GM18870 (cell line): ENCODE data around the gene UNCX.
"Not testable (repeated sequence)": the region's sequence is repeated elsewhere in the genome, so short reads cannot be mapped to it uniquely, and the experiment has no call there.

Experiments
- ATAC-seq: cut with Tn5 transposase; IDR thresholded peaks from one replicate; pipeline ENCODE4 v1.9.1; 2021; ENCODE audit warnings: moderate library complexity; ENCODE audit not compliant: unreplicated experiment

The UNCX gene

DNA sequence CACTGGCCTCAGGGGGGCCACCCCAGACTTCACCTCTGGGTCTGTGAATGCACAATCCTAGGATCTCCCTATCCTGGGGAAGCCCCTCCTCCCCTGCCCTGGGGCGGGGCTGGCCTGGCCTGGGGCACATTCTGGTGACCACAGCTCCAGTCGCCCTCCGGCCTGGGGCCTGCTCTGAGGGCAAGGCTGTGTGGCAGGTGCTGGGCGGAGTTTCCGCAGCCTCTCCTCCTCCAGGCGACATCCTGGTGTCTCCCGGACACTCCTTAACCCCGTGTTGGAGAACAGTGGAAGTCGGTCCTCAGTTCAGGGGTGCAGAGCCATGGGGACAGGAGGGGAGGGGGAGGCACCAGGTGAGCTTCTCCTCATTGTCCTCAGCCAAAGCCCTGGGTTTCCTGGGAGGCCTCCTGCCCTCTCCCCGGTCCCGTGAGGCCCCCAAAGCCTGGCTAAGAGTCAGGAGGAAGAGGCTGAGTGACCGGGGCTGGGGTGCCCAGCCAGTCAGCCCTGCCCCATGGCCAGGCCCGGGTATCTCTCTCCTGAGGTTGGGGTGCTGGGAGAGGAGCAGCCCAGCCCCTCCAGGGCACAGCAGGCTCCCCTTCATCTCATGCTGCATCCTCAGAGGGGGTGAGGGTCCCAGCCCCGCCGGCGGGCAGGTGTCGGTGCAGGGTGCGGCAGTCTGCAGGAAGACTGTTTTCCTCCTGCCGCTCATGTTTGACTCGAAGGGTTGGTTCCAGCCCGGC lies 22.6 kb downstream of the UNCX start:
- no peak for ATAC-seq

GRCh38 chr7:1255817-1256340 lies 23.2 kb downstream of the UNCX start:
- no peak for ATAC-seq

DNA sequence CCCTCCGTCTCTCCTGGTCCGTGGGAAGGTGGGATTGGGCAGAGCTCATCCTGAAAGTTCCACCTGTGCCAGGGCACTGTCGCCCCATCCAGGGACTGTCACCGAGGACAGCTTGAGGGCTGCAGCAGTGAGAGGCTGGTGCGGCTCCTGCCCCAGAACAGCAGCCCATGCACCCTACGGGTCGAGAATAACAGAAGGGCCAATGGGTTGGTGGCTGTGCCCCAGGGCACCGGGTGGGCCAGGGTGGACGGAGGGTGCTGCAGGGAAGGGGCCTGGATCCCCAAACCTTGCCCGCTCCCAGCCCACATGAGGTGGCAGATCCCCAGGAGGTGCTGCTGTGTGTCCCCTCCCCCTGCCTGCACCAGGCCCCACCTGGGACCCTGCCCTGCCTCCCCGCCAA lies 23.9 kb downstream of the UNCX start:
- ATAC-seq, result no peak

DNA sequence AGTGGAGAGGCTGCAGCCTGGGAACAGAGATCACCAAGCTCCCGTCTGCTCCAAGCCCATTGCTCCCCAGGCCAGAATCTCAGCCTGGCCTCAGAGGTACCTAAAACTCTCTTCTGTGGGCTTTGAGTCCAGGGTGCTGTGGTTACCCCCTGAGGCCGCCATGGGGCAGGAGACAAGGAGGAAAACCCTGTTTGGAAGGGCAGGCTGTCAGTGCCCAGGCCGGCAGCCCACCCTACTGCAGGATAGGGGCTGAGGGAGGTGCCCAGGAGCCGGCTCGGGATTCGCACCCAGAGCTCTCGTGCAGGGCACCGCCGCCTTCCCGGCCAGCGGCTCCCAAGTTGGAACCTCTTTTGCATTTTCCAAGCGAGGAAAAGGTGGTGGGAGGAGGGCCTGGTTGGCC lies 24.5 kb downstream of the UNCX start:
- ATAC-seq, result no peak

GRCh38 chr7:1257863-1258262 lies 25.2 kb downstream of the UNCX start:
- no peak for ATAC-seq

GRCh38 chr7:1259621-1260243 lies 27.1 kb downstream of the UNCX start:
- no peak for ATAC-seq

- ATAC-seq, result no peak
These were observed 27.6 kb downstream of the UNCX start for GRCh38 chr7:1260244-1260635.

- not testable (repeated sequence) for ATAC-seq
These were observed 28.4 kb downstream of the UNCX start for GRCh38 chr7:1261036-1261435.

DNA sequence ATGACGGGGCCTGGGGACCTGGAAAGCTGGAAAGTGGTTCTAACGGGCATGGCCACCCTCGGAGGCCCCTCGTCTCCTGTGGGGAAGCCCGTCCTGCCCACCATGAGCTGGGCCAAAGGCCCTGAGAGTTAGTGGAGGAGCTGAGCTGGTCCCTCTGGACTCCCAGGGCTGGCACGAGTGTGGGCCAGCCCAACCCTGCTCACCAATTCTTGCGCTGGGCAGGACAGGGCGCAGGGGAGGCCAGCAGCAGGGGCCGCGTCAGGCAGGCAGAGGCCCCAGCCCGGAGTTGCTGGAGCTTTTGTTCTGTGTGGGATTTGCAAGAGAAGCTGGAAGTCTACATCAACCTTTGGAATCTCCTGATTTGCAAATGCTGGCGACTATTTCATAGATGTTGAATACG lies 29.8 kb downstream of the UNCX start:
- ATAC-seq, result no peak

- no peak for ATAC-seq
These were observed 30.8 kb downstream of the UNCX start for GRCh38 chr7:1263391-1263951.

DNA sequence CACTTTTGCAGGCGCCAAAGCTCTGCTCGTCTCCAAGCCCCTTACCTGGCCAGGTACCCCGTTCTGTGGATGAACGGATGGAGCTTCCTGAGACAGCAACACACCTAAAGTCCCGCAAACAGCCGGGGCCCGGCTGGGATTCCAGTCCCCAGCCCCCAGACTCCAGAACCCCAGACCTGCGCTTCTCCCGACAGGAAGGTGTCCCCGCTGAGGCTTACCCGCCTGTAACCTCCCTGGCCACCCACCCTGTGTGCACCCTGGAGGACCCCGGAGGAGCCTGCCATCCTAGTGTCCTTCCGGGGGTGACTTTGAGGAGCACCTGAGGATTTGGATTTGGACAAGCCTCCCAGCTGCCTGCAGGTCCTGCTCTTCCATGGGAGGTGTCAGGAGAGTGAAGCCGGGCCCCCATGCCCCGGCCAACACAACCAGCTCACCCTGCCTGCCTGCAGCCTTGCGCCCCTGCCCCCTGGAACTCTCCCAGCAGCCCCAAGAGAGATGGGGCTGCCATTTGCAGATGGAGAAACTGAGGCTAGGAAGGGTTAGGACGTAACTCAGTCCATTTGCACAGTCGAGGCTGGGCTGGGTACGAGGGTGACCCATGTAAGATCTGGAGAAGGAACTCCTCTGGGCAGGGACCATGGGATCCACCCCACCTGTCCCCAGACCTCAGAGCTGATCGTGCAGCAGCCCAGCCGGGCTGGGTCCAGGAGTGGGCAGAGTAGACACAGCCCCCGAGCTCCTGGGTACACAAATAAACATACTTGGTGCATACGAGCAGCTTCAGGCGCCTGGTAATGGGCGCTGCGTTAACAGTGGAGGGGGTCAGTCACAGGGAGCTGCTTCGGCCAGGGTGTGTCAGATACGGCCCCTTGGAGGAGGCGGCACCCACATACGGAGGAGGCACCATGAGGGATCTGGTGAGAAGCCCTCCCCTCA lies 31.9 kb downstream of the UNCX start:
- ATAC-seq, result no peak

DNA sequence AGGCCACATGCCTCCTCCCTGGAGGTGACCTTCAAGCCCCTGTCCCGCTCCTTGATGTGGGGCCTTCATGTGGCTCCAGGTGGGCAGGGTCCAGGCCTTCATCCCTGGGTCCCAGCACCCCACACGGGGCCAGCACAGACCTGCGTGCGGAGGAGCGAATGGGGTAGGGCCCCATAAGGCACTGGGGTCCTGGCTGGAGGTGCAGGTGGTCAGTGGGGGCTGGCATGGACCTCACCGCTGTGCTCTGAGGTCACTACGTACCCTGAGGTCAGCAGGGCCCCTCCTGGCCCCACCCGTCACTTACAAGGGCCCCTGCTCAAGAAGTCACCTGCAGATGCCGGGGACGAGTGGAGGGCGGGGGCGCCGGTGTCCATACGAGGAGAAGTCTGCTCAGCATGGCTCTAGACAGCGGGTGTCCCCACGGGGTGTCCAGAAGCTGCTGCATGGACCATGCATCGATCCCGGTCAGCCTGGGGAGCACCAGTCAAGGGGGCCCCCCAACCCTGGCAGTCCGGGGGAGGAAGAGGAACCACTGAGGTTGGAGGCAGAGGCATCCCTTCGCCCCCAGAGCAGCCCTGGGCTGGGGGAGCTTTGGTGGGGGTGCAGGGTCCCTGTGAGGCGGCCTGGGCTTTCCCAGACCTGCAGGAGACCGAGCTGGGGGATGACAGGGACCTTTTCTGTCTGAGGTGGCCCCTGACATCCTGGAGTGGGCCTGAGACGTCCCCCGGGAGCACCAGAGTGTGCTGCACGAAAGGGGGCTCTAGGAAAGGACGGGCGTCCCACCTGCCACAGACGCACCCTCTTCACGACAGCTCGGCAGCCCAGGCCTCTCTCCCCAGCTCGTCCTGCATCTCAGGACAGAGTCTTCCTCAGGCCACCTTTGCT lies 34.6 kb downstream of the UNCX start:
- no peak for ATAC-seq

- ATAC-seq, result no peak
These were observed 35.6 kb downstream of the UNCX start for GRCh38 chr7:1268076-1268815.

DNA sequence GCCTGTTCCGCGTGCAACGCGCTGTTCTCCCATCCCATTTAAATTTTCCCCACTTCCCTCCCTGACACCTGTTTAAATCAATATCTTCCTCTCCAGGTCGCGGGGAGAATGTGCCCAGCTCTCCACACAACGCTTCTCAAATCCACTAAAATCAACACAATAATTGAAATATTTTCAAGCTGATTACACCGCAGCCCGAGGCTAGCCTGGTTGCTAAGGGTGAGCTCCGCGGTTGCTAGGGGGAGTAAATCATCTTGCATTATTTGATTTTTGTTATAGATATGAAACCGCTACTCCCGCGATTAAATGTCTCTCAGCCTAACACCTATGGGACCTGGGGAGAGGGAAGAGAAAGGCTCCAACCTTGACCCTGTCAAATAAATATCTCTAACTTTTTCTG lies 36.2 kb downstream of the UNCX start:
- ATAC-seq, result no peak

DNA sequence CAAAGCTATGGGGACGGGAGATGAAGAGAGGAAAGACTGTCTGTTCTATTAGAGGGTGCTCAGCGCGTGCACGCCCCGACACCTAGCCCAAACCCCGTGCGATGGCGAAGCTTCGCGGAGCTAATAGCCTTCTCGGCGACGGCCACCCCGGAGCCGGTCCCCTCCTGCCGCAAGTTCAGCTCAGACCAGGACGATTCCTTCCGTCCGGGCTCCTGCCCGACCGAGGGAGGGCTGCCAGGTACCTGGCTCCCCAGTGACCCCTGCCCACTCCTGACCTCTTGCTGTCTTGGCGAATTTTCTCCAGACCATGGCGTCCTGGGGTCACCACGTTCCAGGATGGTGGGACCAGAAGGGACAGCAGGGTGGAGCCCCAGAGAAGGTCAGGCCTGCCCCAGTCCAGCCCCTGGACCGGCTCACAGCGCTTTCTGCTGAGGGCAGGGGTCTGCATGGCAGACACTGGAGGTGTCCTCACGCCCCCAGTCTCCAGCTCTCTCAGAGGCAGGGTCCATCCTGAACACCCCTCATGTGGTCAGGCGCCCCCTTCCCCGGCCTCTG lies 36.7 kb downstream of the UNCX start:
- ATAC-seq, result no peak

DNA sequence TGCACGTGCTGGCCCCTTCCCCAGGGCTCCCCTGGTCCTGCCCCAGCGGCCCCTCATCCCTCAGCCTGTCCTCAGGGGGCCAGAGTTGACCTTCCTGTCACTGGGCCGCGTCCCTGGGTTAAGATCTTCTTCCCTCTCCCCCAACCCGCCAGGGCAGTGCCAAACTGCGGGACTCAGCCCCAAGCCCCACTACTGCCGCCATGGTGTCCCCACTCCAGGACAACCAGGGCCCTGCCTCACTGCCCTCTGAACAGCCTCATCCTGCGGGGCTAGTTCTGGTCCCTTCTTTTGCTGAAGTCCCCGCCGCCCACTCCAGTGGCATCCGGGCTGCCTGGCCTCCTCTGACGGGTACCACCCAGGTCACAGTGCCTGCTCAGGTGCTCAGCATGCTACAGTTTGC lies 37.5 kb downstream of the UNCX start:
- ATAC-seq, result no peak

GRCh38 chr7:1271046-1271445 lies 38.4 kb downstream of the UNCX start:
- ATAC-seq, result no peak

DNA sequence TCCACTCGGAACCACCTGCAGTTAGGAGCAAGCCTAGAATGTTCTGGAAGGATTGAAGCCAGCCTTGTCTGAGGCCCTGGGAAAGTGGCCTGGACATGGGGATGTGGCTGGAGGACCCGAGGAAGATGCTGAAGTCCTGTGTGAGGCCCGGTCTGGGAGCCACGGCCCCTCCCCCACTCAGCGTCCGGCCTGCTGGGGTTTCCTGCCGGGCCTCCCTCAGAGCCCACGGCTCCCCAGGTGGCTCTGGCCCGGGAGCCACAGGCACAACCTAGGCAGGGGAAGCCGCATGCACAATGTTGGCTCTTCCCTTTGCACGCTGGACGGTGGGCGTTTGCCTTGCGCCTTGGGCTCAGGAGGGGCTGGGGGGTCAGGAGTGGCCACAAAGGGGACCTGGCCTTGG lies 39.0 kb downstream of the UNCX start:
- no peak for ATAC-seq

DNA sequence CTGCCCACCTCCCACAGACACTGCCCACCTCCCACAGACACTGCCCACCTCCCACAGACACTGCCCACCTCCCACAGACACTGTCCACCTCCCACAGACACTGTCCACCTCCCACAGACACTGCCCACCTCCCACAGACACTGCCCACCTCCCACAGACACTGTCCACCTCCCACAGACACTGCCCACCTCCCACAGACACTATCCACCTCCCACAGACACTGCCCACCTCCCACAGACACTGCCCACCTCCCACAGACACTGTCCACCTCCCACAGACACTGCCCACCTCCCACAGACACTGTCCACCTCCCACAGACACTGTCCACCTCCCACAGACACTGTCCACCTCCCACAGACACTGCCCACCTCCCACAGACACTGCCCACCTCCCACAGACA lies 39.5 kb downstream of the UNCX start:
- not testable (repeated sequence) for ATAC-seq
